ENCODE measurements around the gene MYOC. TPM values are rescaled to one million over a fixed set of nuclear protein-coding genes. Genes with fewer than 3 reads are reported as not detected.

The MYOC gene
- total RNA-seq, 1 donor from 2014 or later, result not detected

DNA sequence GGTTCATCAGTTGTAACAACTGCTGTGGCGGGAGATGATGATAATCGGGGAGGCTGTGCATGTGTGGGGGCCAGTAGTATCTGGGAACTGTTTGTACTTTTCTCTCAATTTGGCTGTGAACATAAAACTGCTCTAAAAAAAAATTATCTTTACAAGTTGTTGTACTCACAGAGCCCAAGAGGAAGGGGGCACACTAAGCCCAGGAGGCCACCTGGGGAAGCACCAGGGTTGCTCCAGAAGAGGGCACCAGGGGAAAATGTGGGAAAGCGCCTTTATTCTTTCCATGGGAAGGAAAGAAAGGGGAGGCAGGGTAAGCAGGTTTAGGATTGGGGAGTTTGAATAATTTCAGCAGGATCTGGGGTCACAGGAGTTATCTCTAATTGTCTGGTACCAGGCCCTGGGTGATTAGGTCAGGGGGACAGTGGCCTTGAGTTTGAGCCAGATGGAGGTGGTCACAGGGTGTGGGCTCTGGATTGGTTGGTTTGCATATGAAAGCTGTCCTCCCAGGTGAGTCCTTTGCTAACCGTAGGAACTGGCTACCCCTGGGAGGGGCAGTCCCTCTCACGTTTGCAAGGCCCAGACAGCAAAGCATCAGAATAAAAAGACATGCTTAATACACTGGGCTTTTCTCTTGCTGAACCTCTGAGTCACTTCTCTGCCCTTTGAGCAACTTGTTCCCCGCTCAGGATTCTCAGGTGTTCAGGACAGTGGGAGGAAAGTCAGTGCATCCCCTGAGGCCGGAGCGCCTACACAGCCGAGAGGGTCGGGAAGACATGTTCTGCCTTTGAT is 11.2 kb downstream of the MYOC start:
- H3K27me3 Mint-ChIP-seq (ENCODE audit: unreplicated experiment), result no peaks in the 10 kb centered on the region
- no peaks in the 10 kb centered on the region for H3K9me3 Mint-ChIP-seq (ENCODE audit: unreplicated experiment)
- DNase-seq (ENCODE audit: low spot score), result no peak
- no peak overlapping the region for H3K4me3 Mint-ChIP-seq (ENCODE audit: unreplicated experiment)
- H3K36me3 Mint-ChIP-seq (ENCODE audit: low read depth, unreplicated experiment), result no peaks in the 10 kb centered on the region
- peak overlapping the region; percentile 2 for H3K27ac Mint-ChIP-seq (ENCODE audit: unreplicated experiment)
- peaks cover 5% of the 10 kb centered on the region for H3K4me1 Mint-ChIP-seq (ENCODE audit: unreplicated experiment)
- TF ChIP-seq, protein P1, sequence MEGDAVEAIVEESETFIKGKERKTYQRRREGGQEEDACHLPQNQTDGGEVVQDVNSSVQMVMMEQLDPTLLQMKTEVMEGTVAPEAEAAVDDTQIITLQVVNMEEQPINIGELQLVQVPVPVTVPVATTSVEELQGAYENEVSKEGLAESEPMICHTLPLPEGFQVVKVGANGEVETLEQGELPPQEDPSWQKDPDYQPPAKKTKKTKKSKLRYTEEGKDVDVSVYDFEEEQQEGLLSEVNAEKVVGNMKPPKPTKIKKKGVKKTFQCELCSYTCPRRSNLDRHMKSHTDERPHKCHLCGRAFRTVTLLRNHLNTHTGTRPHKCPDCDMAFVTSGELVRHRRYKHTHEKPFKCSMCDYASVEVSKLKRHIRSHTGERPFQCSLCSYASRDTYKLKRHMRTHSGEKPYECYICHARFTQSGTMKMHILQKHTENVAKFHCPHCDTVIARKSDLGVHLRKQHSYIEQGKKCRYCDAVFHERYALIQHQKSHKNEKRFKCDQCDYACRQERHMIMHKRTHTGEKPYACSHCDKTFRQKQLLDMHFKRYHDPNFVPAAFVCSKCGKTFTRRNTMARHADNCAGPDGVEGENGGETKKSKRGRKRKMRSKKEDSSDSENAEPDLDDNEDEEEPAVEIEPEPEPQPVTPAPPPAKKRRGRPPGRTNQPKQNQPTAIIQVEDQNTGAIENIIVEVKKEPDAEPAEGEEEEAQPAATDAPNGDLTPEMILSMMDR (IDR thresholded peaks at IDR 0.05; ENCODE audit: unreplicated experiment), result no peak

DNA sequence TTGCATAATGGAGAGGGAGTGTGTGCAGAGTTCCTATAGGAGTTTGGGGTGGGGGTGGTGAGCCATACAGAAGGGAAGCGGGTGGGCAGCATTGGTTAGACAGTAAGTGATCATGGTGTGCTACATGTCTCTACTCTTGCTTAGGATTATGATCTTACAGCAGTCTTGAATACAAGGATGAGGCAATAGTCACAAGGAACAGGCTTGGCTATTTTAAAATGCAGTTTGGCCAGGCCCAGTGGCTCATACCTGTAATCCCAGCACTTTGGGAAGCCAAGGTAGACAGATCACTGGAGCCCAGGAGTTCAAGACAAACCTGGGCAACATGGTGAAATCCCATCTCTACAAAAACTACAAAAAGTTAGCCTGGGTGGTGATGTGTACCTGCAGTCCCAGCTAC is 12.3 kb downstream of the MYOC start:
- no peaks in the 10 kb centered on the region for H3K9me3 Mint-ChIP-seq (ENCODE audit: unreplicated experiment)
- no peak overlapping the region for H3K4me3 Mint-ChIP-seq (ENCODE audit: unreplicated experiment)
- no peaks in the 10 kb centered on the region for H3K27me3 Mint-ChIP-seq (ENCODE audit: unreplicated experiment)
- no peaks in the 10 kb centered on the region for H3K36me3 Mint-ChIP-seq (ENCODE audit: low read depth, unreplicated experiment)
- TF ChIP-seq, protein P1 (IDR thresholded peaks at IDR 0.05; ENCODE audit: unreplicated experiment), result no peak
- DNase-seq (ENCODE audit: low spot score), result no peak
- no peak overlapping the region for H3K27ac Mint-ChIP-seq (ENCODE audit: unreplicated experiment)
- peaks cover 4% of the 10 kb centered on the region for H3K4me1 Mint-ChIP-seq (ENCODE audit: unreplicated experiment)

DNA sequence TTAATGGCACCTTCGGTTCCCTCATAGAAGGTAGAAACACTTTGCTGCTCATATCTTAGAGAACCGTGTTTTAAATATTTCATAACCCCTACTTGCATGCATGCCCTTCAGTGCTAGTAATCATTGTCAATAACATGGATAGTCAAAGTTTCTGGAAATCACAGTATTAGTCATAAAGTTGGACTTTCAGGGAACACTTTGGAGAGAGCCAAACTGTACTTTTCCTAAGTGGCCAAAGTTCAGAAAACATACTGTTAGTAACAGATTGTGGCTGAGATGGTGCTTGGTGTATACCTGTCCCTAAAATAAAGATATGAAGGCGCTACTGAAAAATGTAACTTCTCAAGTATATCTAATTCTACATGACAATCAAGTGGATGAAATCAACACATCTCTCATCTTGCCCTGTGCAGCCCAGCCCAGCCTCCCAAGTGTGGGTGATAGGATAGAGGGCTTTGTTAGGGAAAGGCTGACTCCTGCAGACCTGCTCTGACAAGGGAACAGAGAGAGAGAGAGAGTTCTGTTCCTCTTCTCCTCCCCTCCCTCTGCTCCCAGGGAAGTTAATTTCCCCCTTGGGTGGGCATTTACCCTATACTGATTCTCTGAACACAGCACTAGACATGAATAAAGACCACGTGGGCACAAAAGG is 14.4 kb downstream of the MYOC start:
- H3K27me3 Mint-ChIP-seq (ENCODE audit: unreplicated experiment), result no peaks in the 10 kb centered on the region
- DNase-seq (ENCODE audit: low spot score), result no peak
- TF ChIP-seq, protein P1 (IDR thresholded peaks at IDR 0.05; ENCODE audit: unreplicated experiment), result no peak
- no peak overlapping the region for H3K27ac Mint-ChIP-seq (ENCODE audit: unreplicated experiment)
- no peak overlapping the region for H3K4me3 Mint-ChIP-seq (ENCODE audit: unreplicated experiment)
- H3K9me3 Mint-ChIP-seq (ENCODE audit: unreplicated experiment), result no peaks in the 10 kb centered on the region
- no peaks in the 10 kb centered on the region for H3K4me1 Mint-ChIP-seq (ENCODE audit: unreplicated experiment)
- no peaks in the 10 kb centered on the region for H3K36me3 Mint-ChIP-seq (ENCODE audit: low read depth, unreplicated experiment)

DNA sequence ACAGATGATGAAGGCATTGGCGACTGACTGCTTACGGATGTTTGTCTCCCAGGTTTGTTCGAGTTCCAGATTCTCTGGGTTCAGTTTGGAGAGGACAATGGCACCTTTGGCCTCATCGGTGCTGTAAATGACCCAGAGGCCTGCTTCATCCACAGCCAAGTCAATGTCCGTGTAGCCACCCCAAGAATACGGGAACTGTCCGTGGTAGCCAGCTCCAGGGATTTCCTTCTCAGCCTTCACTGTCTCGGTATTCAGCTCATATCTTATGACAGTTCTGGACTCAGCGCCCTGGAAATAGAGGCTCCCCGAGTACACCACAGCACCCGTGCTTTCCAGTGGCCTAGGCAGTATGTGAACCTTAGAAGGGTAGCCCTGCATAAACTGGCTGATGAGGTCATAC is 16.3 kb downstream of the MYOC start:
- Mint-ChIP-seq H3K27me3 (ENCODE audit: unreplicated experiment) (no peaks in the 10 kb centered on the region), H3K9me3 (ENCODE audit: unreplicated experiment) (no peaks in the 10 kb centered on the region), H3K27ac (ENCODE audit: unreplicated experiment) (no peak overlapping the region), H3K4me3 (ENCODE audit: unreplicated experiment) (no peak overlapping the region), H3K36me3 (ENCODE audit: low read depth, unreplicated experiment) (no peaks in the 10 kb centered on the region), H3K4me1 (ENCODE audit: unreplicated experiment) (no peaks in the 10 kb centered on the region)
- peak; percentile 11 for DNase-seq (ENCODE audit: low spot score)
- TF ChIP-seq, protein P1 (IDR thresholded peaks at IDR 0.05; ENCODE audit: unreplicated experiment), result no peak

DNA sequence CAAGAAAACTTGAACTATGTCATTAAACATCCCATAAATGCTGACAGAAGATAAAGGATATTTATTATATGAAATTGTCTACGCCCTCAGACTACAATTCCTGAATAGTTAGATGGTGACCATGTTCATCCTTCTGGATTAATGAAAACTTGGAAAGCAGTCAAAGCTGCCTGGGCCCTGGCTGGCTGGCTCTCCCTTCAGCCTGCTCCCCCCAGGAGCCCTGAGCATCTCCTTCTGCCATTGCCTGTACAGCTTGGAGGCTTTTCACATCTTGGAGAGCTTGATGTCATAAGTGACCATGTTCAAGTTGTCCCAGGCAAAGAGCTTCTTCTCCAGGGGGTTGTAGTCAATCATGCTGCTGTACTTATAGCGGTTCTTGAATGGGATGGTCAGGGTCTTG is 16.8 kb downstream of the MYOC start:
- Mint-ChIP-seq H3K9me3 (ENCODE audit: unreplicated experiment) (no peaks in the 10 kb centered on the region), H3K27me3 (ENCODE audit: unreplicated experiment) (no peaks in the 10 kb centered on the region), H3K4me1 (ENCODE audit: unreplicated experiment) (no peaks in the 10 kb centered on the region), H3K36me3 (ENCODE audit: low read depth, unreplicated experiment) (no peaks in the 10 kb centered on the region), H3K27ac (ENCODE audit: unreplicated experiment) (no peak overlapping the region), H3K4me3 (ENCODE audit: unreplicated experiment) (no peak overlapping the region)
- no peak for DNase-seq (ENCODE audit: low spot score)
- TF ChIP-seq, protein P1 (IDR thresholded peaks at IDR 0.05; ENCODE audit: unreplicated experiment), result no peak

Data from endothelial cell (in vitro differentiated cells).